NOMO-1 treated with dmso at 0.1 percent for 144 hours (cell line): ENCODE measurements around the gene EIF2D.
A peak's percentile ranks its signal among the peaks of the same experiment; 100 is the strongest.

Source experiments
- DNase-seq: peaks from one replicate; lab custom pipeline; 2025; ENCODE audit not compliant: unreplicated experiment; lab: John Stamatoyannopoulos, UW

The EIF2D gene

DNA sequence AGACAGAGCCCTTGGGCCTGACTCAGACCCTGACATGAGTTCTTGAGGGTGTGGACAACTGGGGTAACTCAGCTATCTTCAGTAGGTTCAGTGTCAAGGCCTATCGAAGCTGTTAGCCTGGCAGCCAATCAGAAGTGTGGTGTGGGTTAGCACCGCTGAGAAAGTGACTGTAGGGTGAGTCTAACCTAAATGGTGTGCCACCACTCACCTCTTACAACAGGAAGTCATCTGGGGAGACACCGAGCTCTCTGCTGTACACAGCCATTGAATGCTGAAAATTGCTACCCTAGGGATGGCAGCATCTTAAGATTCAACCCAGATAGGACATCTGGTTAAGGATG lies 60.3 kb downstream of the EIF2D start:
- DNase-seq = no peak

DNA sequence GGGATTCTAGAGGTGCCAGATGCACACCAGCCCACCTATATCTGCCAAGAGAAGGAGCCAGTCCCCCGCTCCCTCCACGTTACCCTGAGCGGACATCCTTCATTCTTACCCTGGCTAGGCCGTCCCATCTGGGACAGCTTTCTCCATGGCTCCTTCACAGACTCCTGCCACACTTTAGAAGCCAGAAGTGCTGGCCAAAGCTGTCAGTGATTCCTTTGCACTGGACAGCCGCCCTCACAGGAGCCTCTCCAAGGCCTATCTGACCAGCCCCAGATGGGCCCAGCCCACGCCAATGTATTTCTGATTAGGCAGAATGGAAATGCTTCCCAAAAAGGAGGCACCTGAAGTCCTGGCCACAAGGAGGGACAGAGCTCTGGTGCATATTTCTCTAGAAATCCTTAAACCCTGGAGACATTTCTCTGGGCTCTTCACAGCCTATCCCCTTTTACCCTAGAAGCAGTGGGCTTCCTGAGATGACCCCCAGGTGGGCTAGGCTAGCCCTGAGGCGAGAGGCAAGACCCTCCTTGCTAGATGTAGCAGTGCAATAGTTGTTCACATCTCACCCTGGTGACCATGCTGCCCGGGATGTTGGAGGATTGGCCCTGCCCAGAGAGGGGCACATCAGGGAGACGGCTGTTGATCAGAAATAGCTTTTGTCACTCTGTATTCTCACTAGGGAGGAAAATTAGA lies 60.8 kb downstream of the EIF2D start:
- DNase-seq = no peak

DNA sequence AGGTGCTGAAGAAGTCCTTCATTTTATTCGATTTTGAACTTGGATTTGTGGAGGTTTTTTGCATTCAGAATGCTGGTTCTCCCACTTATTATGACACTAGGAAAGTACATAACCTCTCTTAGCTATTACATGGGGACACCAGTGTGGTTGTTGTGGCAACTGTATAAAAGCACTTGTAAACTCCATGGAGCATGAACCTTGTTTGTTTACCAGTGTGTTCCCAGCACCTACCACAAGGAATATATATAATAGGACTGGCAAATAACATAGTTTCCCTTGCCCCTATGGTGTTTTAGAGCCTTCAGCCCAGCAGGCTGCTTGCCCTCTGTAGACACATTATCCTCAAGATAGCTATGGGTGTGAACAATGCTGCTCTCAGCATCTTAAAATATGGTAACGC lies 61.8 kb downstream of the EIF2D start:
- DNase-seq = no peak

DNA sequence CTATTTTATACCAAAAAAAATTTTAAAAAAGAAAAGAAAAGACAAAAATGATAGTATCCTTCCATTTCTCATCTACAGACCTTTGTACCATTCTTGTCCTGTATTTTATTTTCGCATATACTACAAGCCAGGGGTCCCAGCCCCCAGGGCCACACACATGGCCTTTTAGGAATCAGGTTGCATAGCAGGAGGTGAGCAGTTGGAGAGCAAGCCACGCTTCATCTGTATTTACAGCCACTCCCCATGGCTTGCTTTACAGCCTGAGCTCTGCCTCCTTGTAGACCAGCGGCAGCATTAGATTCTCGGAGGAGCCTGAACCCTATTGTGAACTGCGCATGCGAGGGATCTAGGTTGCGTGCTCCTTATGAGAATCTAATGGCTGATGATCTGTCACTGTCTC lies 65.2 kb downstream of the EIF2D start:
- DNase-seq = no peak

DNA sequence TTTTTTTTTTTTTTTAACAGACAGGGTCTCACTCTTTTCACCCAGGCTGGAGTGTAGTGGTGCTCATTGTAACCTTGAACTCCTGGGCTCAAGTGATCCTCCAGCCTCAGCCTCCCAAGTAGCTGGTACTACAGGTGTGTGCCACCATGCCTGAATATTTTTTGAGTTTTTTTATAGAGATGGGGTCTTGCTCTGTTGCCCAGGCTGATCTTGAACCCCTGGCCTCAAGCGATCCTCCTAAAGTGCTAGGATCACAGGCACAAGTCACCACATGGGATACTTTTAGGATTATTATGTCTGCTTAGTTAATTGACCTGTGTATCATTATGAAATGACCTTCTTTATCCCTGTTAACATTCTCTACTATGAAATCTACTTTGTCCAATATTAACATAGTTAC lies 66.9 kb downstream of the EIF2D start:
- DNase-seq = no peak

DNA sequence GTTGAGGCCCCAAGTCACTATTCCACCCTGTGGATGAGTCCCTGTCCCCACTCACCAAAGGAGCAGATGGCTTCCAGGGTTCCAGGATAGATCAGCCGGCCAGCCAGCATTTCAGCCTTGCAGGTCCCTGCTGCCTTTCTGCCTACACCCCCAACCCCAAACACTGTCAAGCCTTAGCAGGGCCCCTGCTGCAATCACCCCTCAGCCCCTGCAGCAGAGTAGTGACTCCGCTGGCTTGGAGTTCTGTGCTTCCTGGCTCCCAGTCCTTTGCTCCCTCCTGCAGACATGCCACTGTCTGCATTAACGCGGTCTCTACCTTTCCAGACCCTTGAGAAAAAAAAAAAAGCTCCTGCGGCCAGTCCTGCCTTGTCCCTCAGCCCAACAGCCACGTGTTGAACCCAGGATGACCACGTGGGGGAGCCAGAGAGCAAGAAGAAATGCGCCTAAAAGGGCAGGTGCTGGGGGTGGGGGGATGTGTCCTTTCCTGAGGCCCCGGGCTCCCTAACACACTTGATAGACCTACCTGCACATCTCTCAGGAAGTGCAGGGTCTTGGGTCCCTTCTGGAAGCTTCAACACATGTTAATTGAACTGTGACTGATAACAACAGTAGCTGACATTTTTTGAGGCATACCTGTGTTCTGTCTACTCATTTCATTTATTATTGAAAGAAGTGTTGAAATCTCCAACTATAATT lies 67.6 kb downstream of the EIF2D start:
- DNase-seq = peak; percentile 29
